Fibroblast of mammary gland (primary cell): ENCODE results near the gene FOXO3.

Source experiments
- DNase-seq: peaks from one replicate; pipeline ENCODE4 v3.0.0-alpha.2; 2010; ENCODE audit warnings: low read depth
- H3K4me3 ChIP-seq: 2 replicates; pipeline ENCODE4 v1.5.1; 2011; ENCODE audit warnings: low read depth, mild to moderate bottlenecking, low read length, moderate library complexity; ENCODE audit not compliant: control insufficient read depth
- CTCF ChIP-seq: conservative IDR thresholded peaks from 2 replicates; pipeline ENCODE4 v1.5.1; 2011; ENCODE audit warnings: low read depth, low read length, inconsistent platforms; ENCODE audit not compliant: control insufficient read depth, insufficient read depth

Gene FOXO3

GRCh38 chr6:108627692-108628550 is 67.2 kb downstream of the FOXO3 start:
- H3K4me3 ChIP-seq, result no peak overlapping the region
- TF ChIP-seq CTCF, result no peak
- DNase-seq, result peak; percentile 88

DNA sequence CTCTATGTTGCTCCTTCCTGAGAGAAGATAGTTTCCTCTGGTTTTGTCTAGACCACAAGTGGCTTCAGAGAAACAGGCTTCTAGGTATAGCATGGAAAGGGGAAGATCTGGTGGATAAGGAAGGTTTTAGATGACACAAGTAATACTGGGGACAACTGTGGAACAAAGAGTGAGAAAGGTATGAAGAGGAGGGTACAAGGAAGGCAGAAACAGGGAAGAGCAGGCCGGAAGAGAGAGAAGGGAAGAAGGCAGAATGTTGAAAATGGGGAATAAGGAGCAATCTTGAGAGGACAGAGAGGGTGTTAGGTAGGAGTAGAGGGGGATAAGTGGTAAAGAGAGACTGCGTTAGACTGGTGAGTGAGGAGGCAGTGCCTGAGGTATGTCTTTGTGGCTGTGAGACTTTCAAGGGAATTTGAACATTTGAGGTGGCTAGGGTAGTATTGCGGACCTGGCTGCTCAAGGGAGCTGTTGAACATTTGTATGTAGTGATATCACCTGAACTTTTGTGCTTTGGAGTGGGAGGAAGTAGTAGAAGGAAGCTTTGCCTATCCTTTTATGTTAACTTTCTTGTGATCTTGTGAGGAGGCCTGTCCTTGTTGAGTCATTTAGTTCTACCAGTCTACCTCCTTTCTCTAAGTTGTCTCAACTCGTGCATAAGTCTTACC is 69.5 kb downstream of the FOXO3 start:
- H3K4me3 ChIP-seq, result no peak overlapping the region
- DNase-seq, result no peak
- no peak for TF ChIP-seq CTCF

DNA sequence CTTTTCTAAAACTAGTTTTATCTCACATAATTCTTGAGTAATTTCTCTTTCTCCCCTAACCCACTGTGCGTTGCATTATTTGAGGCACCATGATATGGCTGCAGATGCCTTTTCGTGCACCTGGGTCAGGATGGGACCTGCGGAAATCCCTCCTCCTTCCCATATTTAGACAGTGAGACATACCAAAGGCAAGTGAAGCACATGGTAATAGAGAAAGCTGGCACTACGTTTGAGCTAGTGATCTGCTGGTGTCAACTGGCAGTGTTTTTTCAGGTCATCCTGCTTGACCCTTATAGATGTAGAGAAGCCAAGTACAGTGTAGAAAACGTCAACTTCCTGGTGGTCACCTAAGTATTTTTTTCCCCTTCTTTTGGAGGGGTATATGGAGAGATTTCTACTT is 71.7 kb downstream of the FOXO3 start:
- no peak for TF ChIP-seq CTCF
- H3K4me3 ChIP-seq, result no peak overlapping the region
- DNase-seq, result no peak

DNA sequence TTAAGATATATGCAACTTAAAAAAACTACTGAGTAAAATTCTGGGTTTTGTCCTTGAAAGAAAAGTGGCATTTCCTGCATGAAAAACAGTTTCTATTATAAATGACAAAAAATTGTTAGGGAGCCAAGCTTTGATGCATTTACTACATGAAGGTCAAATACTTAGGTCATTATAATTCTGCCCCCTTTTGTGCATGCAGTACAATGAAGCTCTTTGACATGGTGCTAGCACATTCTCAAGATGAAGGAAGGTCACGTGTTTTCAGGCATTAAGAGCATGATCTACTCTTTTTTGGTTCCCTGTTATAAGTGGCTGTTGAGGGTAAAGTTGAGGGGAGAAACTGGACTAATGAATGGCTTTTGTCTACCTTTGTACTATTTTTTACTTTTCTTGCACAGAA is 72.7 kb downstream of the FOXO3 start:
- H3K4me3 ChIP-seq, result no peak overlapping the region
- no peak for TF ChIP-seq CTCF
- no peak for DNase-seq

GRCh38 chr6:108635505-108636226 is 74.9 kb downstream of the FOXO3 start:
- H3K4me3 ChIP-seq, result no peak overlapping the region
- TF ChIP-seq CTCF, result no peak

GRCh38 chr6:108637963-108638362 is 77.2 kb downstream of the FOXO3 start:
- no peak overlapping the region for H3K4me3 ChIP-seq
- DNase-seq, result no peak
- TF ChIP-seq CTCF, result no peak

More at GRCh38 chr6:108635505-108636226, 74.9 kb downstream of the FOXO3 start:
- DNase-seq, result no peak
